Right lobe of liver (tissue), 6 donors: ENCODE data around the gene SNED1. TPM values are rescaled to one million over a fixed set of nuclear protein-coding genes. Genes with fewer than 3 reads are reported as not detected.

ENCODE experiments used
- ATAC-seq, 4 donors: fragments of 200-7000 bp; cut with Tn5 transposase; one replicate each; pipeline ENCODE4 v1.9.1; 2020; ENCODE audit warnings: mild to moderate bottlenecking in 4 of 4, moderate library complexity in 4 of 4
- DNase-seq, 3 donors: peaks; one replicate each; pipeline ENCODE4 v3.0.0-alpha.2; 2020
- H3K27ac ChIP-seq, 3 donors: fragments of 200-600 bp; one replicate each; pipeline ENCODE4 v1.8.0; 2022
- H3K27me3 ChIP-seq, 2 donors: fragments of 200-600 bp; one replicate each; pipeline ENCODE4 v1.8.0; 2022
- H3K36me3 ChIP-seq, 4 donors: fragments of 200-600 bp; sonication (generic) in 1 of 4; one replicate each; pipeline versions ENCODE4 v1.5.1 to v1.8.0; 2017 to 2022; ENCODE audit warnings: control low read depth in 1 of 4
- H3K4me1 ChIP-seq, 4 donors: fragments of 200-600 bp; sonication (generic) in 1 of 4; one replicate each; pipeline versions ENCODE4 v1.5.1 to v1.8.0; 2017 to 2022; ENCODE audit warnings: control low read depth in 1 of 4
- H3K4me3 ChIP-seq, 3 donors: fragments of 200-600 bp; one replicate each; pipeline ENCODE4 v1.8.0; 2022
- H3K9me3 ChIP-seq, 4 donors: fragments of 200-600 bp; sonication (generic) in 1 of 4; one replicate each; pipeline versions ENCODE4 v1.5.1 to v1.8.0; 2017 to 2022; ENCODE audit warnings: control low read depth in 1 of 4
- CTCF ChIP-seq, 4 donors: fragments of 200-600 bp in 3 of 4; fragments of 450-650 bp in 1 of 4; IDR thresholded peaks; one replicate each; pipeline versions ENCODE4 v1.5.1 to v1.8.0; 2016 to 2022; ENCODE audit warnings: antibody characterized with exemption in 4 of 4, mild to moderate bottlenecking in 2 of 4
- POLR2A ChIP-seq: fragments of 450-650 bp; IDR thresholded peaks from one replicate; pipeline ENCODE4 v1.6.1; 2017; ENCODE audit warnings: antibody characterized with exemption, mild to moderate bottlenecking
- WGBS: methylation state at CpG from one replicate; pipeline ENCODE4 v1.1.6; 2018; ENCODE audit warnings: low coverage, low lambda C conversion rate; ENCODE audit not compliant: insufficient coverage; ENCODE audit errors: missing lambda C conversion rate; 5-methylcytosine and 5-hydroxymethylcytosine counted together
- intact Hi-C, 2 donors: fragments of 100-400 bp; cut with DNase I; formaldehyde crosslinking; loops; one replicate each; pipeline versions ENCODE4 v1.11.2 to v1.14.1; 2022
- total RNA-seq, 6 experiments: library from RNA; depleted of rRNA in 2 of 6; stranded (reverse); fragments of >200 nt in 2 of 6; fragmentation: NEBNext Ultra II Directional in 3 of 6; extraction: Animal tissue kit (Norgen Biotek cat#: 25700) in 3 of 6; gene quantifications; one replicate each; pipeline versions ENCODE4 v1.1.0 to v1.2.4, GENCODE V29; 2016 to 2023
- donor health status: DM: no; HTN: yes; CAD: no.
- donor health status: DM: no; HTN: no; CAD: no.
- donor health status: DM: no; HTN: no; CAD: no.
- donor health status: DM: no; HTN: yes; CAD: no.
- donor health status: DM: no; HTN: yes; CAD: no.

Gene SNED1
- total RNA-seq, 6 experiments from 2014 or later = 7.4 to 27.8 (median 13.2) TPM

- no peak overlapping the region for H3K27ac ChIP-seq
- DNase-seq = no peak
- ATAC-seq = no peak
- peaks cover 0 to 57% (median 4%) of the 10 kb centered on the region in 4 donors for H3K36me3 ChIP-seq
- no peak overlapping the region for H3K4me3 ChIP-seq
- TF ChIP-seq CTCF (IDR thresholded peaks at IDR 0.05) (no peak), POLR2A (no peak)
- H3K27me3 ChIP-seq = no peaks in the 10 kb centered on the region
- H3K4me1 ChIP-seq = no peaks in the 10 kb centered on the region
- H3K9me3 ChIP-seq = no peaks in the 10 kb centered on the region
- 80% methylated on average over 1 of the region's 25 CpGs for WGBS
- intact Hi-C loops = no loop called here
Measured at GRCh38 chr2:241073166-241074064, 75.0 kb downstream of the SNED1 start.

GRCh38 chr2:241074065-241074818 is 75.8 kb downstream of the SNED1 start:
- no peak overlapping the region for H3K27ac ChIP-seq
- no peaks in the 10 kb centered on the region for H3K9me3 ChIP-seq
- TF ChIP-seq CTCF (IDR thresholded peaks at IDR 0.05) (no peak), POLR2A (no peak)
- intact Hi-C loops = no loop called here
- 84% methylated on average over 9 of the region's 16 CpGs for WGBS
- peaks cover 0 to 4% (median under 1%) of the 10 kb centered on the region in 4 donors for H3K4me1 ChIP-seq
- no peaks in the 10 kb centered on the region for H3K27me3 ChIP-seq
- ATAC-seq (no peak), DNase-seq (no peak)
- H3K4me3 ChIP-seq = no peak overlapping the region
- peaks cover 0 to 52% (median 3%) of the 10 kb centered on the region in 4 donors for H3K36me3 ChIP-seq

DNA sequence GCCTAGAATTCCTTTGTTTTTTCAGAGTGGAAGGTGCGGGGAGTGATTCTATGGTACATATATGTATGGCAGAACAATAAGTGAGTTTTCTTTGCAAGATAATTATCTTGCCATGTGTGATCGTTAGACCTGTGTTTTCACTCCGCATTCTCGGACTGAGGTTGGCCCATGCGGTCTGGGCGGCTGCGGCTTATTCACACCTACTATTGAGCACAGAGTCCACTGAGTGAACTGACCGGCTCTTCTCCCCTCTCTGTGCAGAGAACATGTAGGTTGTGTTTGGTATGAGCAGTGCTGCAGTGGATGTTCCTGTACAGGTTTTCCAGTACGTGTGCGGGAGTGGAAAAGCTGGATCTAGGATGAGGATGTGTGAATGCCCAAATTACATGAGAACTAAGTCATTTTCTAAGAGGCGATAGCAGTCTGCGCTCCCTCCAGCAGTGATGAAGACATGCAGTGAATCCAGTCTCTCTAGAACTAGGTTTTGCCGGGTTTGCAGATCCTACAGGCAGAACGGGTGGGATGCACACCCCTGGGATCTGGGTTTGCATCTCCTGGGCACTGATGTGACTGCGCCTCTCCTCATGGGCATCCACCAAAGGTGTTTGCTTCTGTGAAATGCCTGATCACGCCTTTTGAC is 76.6 kb downstream of the SNED1 start:
- Histone ChIP-seq H3K4me3 (no peak overlapping the region), H3K27ac (no peak overlapping the region), H3K4me1 (peaks cover 0 to 8% (median 2%) of the 10 kb centered on the region in 4 donors), H3K27me3 (no peaks in the 10 kb centered on the region), H3K9me3 (no peaks in the 10 kb centered on the region), H3K36me3 (peaks cover 0 to 44% (median 2%) of the 10 kb centered on the region in 4 donors)
- TF ChIP-seq CTCF (IDR thresholded peaks at IDR 0.05) (no peak), POLR2A (no peak)
- ATAC-seq = no peak
- no peak for DNase-seq
- intact Hi-C loops = no loop called here
- WGBS = 95% methylated on average over 8 of the region's 16 CpGs

- 55% methylated on average over 6 of the region's 18 CpGs for WGBS
- TF ChIP-seq CTCF (IDR thresholded peaks at IDR 0.05) (no peak), POLR2A (no peak)
- Histone ChIP-seq H3K27me3 (no peaks in the 10 kb centered on the region), H3K27ac (no peak overlapping the region), H3K36me3 (peaks cover 0 to 9% (median 0%) of the 10 kb centered on the region in 4 donors), H3K9me3 (no peaks in the 10 kb centered on the region), H3K4me3 (no peak overlapping the region), H3K4me1 (peaks cover 0 to 22% (median 2%) of the 10 kb centered on the region in 4 donors)
- peak; percentile 55 to 66 (median 60) for ATAC-seq
- DNase-seq = no peak
- intact Hi-C loops = no loop called here
Measured at GRCh38 chr2:241080405-241081189, 82.2 kb downstream of the SNED1 start.
